NCI-H1694 (cell line): Measurements from ENCODE around the gene NOVA1.
A peak's percentile ranks its signal among the peaks of the same experiment; 100 is the strongest.

Source experiments
- DNase-seq: peaks from one replicate; lab custom pipeline; 2025; lab: John Stamatoyannopoulos, UW

The NOVA1 gene

DNA sequence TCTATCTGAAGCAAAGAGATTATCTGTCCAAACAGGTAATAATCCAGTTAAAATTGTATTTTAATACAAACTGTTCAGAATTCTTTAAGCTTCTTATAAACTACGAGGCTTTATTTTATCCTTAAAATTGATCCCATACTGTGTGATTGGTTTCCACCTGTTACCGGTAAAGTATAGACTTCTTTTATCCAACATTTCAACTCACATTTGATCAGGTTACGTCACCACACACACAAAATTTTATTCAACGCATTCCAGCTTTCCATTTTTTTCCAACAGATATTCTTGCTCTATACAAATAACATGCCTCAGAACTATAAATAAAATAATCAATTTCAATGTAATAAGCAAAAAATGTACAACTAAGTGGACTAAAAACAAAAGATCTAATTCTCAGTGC is 4.5 kb downstream of the NOVA1 start:
- DNase-seq, result no peak

DNA sequence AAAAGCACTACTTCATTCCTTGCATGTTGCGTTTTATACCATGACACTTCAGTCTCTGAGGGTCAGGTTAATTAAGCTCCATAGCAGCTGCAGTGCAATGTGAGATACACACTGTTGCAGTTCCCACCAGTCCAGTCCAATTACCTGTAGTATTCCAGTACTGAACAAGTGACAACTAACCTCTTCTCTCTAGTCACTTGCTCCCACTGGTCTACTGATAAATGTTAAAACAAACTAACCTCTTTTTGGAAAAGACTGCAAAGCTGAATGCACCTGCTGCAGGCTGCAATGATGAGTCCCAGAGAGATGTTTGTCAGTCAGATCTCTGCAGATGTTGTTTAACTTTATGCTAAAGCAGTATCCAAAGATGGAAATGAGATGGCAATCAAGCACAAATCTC is 7.9 kb downstream of the NOVA1 start:
- DNase-seq, result no peak

DNA sequence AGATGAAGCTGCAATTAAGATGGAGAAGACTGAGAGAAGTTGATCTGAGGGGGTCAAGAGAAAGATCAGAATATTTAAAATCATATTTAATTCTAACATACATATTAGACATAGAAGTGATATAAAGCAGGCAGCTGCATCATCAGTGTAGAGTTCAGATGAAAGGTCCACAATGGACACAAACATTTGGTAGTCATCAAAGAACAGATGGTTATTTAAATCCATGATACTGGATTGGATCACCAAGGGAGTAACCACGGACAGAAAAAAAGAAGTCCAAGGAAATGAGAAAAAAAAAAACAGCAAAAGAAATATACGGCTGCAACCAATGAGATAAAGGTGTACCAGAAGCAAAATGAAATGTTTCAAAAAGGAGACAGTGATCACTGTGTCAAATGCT is 20.1 kb downstream of the NOVA1 start:
- DNase-seq, result no peak

DNA sequence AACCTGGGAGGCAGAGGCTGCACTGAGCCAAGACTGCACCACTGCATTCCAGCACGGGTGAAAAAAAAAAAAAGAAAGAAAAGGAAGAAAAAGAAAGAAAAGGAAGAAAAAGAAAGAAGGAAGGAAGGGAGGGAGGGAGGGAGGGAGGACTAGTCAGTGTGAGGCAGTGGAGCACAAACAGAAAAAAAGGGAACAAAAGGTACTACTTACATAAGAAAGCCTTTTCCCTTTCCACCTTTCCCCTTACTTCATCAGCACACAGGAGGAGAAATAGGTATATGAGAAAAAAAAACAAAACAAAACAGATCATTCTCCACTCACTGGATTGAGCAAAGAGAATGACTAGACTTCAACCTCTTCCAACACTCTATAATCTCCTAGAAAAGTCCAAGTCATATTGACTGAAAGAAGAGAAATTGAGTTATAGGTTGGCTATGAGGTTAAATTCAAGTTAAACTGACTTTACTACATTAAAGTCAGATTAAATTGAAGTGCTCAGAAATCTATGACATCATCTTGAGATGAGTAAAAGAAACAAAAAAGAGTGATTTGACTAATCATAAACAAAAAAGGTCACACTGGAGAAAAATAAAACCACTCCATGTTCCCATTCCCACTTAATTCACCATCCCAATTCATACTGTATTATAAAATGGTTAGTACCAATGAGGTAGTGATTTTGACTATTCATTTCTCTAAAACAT is 43.6 kb downstream of the NOVA1 start:
- no peak for DNase-seq

DNA sequence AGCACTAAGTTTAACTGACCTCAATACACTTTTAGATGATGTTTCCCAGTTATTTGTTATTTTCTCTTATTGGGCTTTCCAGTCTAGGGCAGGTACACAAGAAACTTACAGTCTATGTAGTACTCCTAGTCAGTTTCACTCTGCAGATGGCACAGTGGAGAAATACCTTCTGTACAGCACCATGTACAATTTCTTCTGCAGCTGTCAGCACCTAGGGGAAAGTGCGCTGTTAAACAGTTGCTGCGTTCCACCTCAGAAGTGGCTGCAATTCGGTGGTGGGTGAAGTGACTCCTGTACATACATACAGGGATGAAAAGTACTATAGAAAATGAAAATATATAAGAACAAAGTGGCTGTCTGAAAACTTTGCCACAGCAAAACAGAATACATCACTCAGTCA is 48.3 kb downstream of the NOVA1 start:
- DNase-seq, result peak; percentile 4

DNA sequence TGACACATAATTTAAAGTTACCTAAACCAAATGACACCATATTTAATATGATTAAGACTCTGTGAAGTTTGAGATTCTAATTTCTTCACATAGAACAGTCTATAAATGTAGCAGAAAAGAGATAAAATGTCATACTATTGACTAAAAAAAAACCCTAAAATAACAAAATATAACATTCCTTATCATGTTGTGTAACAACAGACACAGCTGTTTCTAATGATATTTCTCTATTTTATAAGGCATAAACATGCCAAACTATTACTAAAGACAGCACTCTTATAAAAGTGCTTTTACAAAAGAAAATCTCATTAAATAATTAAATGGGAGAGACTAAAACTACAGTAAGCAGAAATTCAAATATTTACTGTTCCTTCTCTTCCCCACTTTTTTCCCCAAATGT is 49.4 kb downstream of the NOVA1 start:
- DNase-seq, result no peak

DNA sequence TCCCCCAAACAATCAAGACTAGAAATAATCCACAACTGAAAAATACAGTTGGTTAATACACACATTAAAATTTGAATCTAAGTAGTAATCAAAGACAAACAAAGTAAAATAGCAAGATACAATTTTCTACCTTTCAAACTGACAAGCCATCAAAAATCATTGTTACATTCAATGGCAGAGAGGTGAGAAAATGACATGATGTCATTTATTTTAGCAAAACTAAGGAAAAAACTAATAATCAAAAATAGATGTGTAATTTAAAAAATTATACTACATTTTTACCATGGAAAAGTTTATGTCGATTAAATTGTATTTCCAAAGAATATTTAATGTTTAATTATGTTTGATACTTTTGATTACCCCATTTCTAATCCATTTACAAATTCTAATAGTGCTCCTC is 59.7 kb downstream of the NOVA1 start:
- DNase-seq, result no peak

DNA sequence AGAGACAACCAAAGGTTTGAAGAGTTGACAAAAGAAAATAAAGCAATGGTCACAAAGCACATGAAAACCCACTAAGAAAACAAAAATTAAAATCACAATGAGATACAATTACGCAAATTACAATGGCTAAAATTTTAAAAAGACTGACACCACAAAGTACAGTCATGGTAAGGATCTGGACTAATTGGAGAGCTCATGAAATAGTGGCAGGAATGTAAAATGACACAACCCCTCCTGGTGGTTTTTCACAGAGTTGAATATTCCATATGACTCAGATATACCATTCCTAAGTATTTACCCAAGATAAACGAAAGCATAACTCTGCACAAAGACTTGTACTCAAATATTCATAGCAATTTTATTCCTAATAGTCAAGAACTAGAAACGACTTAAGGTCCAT is 65.9 kb downstream of the NOVA1 start:
- no peak for DNase-seq

DNA sequence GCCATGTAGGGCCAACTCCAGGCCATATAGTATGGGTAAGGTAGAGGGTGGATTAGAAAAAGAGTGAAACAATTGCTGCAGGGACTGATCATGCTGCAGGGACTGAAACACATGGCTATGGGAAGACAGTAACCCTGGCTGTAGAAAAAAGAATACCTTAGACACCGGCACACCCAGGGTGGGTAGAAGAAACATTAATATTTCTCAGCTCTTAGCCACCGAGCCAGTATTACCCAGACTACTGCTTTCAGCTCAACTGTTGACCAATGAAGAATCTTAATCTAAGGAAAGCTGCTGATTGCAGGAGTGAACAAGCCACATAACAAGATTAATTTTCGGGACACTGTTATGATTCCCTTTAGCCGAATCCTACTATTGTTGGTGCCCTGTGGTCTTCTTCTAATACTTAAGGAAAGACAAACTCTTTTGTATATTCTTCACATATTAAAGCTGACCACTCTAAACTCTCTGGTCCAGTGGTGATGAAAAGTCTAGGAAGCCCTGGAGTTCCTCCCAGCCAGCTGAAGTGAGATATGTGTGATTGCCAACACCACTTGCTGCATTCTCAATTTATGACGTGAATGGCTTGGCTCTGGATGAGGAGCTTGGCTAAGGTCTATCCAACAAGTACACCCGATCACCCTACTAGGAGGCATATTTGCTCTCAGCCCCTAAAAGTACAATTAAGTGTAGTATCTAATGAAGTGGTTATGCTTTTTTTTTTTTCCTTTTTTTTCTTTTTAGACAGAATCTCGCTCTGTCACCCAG is 69.2 kb downstream of the NOVA1 start:
- DNase-seq, result no peak

DNA sequence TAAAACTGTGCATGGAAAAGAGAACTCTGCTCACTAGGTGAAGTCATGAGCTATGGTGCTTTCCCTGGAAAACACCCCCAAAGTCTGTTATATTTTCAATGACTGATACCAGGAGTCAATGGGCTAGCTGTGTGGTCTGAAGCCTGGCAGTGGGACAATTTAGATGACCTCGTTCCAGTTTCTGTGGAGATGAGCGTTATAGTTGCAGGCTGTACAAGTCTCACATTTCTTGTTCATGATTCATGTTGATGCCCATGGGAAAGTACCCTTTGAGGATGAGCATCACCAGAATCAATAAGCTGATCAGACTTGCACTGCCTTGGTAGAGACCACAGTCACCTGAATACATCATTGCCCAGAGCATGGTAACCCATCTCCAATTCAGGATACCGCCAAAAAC is 70.7 kb downstream of the NOVA1 start:
- DNase-seq, result no peak

DNA sequence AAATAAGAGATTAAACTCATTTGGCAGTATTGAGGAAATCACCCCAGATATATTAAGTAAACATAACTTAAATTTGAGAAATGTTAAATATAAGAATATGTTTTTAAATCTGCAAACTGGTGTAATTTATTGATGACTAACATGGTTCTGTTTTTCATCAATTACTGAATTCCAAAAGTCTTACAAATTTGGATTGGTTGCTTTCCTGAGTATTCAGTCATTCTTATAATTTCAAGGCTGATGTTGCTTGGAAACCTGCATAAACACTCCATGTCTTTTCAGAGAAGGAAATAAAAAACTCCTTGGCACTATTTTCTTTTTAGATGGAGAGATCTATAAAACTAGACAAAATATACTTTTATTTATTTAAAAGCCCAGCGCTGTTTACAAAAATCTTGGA is 71.7 kb downstream of the NOVA1 start:
- DNase-seq, result no peak

DNA sequence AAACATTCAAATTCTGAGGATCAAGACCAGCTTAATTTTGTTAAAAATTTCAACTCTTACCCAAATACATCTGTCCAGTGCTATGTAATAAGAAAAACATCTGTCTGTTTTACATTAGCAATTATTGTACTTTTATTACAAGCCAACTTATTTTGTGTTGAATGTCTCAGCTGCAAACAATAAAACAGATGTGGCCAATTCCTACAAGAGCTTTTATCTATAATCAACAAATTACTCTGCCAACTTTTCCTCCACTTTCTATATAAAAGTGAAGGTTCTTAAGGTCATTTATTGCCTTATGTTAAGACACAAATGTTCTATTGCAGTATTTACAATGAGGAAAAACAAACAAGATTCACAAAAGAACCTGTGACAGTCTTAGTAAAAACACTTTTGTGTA is 72.7 kb downstream of the NOVA1 start:
- no peak for DNase-seq

DNA sequence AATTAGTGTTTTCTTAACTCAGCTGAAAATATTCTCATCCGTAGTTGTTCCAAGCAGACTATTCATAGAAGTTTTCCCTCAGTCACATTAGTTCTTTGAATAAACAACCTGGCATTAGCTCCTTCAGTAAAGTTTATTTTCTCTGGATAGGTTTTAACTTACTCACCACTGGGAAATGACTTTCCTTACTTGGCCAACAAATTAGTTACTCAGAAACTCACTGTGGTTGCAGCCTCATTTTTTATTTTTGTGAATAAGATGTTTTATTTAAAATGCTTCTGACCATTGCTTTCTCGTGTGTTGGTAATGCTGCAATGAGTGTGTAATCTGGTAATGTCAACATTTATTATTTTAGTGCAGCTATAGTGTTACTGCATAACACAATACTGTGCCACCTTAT is 74.9 kb downstream of the NOVA1 start:
- no peak for DNase-seq

DNA sequence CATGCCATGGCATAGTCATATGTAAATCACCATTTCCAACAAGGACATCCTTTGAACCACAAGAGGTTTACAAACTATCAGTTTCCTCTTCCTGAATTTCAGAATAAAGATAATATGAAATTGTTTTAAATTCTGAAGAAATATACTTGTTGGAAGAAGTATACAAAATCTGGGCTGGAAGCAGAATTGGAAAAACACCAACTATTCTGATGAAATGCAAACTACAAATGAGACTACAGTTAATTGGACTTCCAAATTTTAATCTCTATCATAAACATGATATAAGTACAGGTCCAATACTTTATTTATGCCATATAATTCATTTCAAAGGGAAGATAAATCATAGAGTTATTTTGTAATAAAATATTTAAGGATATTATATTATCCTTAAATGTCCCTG is 80.1 kb downstream of the NOVA1 start:
- no peak for DNase-seq

DNA sequence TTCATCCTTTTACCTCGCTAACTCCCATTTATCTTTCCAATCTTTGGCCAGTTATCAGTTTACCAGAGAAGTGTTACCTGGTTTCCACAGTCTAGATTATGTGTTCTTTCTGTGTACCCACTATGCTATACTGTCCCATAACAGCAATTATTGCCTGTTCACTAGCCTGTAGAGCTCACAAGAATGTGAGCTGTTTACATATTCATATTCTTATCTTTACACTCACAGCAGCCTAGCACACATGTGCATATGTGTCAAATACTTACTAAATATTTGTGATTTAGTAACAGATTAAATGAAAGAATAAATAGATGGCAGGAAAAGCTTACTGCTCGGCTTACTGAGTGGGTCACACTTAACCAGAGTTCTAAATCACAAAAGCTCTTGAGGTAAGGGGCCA is 97.8 kb downstream of the NOVA1 start:
- no peak for DNase-seq

DNA sequence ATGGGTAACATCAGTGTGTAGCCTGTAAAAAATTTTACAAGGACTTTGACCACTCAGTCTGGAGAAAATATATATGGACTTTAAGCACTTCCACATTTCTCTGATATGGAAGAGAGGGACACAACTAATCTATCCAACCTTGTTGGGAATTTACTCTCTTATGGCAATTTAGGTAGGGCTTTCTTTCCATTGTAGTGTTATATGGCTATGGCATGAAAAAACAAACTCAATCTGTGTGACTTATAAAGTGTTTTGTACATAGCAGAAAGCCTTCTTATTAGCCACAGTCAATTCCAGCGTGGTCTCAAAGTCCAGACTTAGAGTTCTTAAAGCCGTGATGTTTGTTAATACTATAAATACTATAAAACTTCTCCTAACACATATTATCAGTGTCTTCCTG is 98.3 kb downstream of the NOVA1 start:
- no peak for DNase-seq

DNA sequence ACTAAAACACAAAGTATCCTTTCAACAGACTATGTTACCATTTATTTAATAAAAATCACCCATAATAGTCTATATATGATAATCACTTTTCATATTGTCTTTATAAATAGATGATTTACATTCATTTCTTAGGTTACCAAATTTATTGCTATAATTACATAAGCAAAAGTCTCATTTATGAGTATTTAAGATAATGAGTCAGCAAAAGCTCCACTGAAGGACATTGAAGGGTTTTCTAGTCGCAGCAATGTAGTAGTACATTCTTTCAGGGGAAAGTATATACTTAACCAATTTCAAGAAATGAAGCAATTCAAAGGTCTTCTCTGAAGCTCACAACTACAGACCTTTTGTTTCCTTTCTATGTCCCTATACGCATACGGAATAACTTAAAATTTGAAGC is 110.9 kb downstream of the NOVA1 start:
- no peak for DNase-seq

DNA sequence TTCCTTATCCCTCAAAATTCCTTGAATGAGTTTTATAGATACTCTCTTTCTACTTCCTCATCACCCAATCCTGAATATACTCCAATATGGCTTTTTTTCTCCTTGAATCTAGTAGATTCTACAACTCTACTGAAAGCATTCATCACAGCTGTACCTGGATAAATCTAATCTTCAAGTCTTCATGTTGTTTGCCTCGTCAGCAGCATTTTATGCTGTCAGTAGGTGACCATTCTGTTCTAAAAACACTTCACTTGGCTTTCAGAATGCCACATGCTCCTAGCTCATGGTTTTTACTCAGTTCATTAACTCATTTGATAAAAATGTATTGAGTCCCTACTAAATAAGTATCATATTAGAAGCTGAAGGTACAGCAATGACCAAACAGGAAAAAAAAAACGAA is 113.3 kb downstream of the NOVA1 start:
- no peak for DNase-seq

DNA sequence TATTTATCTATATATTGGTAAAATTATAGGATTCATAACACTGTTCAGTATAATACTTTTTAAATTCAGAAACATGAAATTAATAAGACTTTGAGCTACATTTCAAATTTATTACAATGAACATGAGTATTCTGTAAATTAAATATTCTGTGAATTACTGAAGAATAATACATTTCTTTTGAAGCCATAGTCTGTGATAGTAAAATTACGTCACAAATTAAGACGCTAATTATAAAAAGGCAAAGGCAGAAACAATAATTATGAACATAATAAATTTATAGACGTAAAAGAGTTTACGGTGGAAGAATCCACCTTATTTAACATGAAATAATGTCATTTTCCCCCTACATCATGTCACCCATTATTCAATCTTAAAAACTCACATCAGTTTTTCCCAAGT is 118.9 kb downstream of the NOVA1 start:
- no peak for DNase-seq

DNA sequence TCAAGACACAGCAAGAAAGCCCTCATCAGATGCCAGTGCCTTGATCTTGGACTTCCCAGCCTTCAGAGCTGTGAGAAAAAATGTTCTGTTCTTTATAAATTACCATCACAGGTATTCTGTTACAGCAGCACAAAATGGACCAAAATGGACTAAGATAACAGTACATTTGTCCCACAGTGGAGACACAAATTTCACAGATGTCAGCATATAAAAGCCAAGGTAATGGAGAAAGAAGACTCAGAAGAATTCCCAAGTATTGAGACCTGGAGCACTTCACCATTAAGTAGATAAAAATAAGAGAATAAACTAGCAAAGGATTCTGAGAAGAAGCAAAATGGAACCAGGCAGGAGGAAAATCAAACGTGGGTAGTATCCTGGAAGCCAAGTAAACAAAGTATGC is 131.0 kb downstream of the NOVA1 start:
- DNase-seq, result no peak

DNA sequence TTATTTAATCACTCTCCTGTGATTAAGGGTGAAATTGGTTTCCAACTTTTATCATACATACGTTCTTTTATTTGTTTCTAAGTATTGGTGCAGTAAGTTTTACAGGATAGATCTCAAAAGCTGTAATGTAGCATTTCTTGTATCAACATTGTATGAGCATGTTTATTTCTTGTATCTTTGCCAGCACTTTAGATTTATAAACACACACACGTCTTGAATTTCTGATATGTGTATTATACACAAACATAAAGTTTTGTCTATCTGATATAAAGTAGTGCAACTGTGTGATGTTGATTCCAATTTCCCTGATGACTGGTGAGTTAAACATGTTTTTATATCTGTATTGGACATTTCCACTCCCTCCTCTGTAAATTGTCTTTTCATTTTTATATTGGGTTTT is 134.7 kb downstream of the NOVA1 start:
- DNase-seq, result no peak

DNA sequence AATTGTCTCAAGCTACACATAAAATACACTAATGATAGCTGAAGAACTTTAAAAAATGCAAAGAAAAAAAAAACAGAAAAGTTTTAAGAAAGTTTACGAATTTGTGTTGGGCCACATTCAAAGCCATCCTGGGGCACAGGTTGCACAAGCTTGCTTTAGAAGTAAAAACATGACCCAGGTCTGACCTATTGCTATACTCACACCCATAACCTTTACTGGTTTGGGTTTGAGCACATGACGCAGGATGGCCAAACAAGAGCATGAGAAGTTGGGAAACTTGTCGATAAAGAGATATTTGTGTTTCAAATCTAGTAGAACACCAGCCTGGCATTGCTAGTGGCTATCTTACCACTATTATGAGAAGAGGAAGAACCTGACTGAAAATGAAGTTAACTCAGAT is 143.7 kb downstream of the NOVA1 start:
- no peak for DNase-seq

DNA sequence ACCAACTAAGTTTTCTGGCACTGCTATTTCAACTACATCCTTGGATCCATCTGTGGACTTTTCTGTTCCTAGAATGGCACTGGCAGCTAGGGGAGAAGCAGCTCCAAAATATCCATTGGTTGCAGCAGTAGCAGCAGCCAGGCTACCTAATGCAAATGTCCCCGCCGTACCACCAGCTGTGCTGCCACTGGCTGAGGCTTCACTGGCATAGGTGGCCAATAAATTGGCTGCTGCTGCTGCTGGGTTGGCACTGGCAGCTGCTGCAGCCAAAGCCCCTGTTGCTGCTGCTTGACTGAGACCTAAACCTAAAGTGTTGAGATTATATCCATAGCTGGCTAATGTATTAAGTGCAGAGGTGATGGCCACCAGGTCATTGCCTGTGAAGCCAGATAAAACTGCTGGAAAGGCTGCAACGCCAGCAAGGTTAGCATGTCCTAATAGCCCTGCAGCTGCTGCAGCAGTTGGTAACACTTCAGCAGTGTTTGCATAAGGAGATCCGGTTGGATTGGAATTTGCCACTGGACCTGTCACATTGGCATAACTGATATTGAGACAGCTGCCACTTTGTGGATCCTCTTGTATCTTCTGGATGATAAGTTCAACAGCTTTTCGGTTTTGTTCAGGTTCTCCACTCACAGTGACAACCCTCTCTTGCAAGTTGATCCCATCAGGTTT is 149.5 kb downstream of the NOVA1 start:
- peak; percentile 59 for DNase-seq
